ENCODE measurements around the gene KCNA1.

Gene KCNA1

DNA sequence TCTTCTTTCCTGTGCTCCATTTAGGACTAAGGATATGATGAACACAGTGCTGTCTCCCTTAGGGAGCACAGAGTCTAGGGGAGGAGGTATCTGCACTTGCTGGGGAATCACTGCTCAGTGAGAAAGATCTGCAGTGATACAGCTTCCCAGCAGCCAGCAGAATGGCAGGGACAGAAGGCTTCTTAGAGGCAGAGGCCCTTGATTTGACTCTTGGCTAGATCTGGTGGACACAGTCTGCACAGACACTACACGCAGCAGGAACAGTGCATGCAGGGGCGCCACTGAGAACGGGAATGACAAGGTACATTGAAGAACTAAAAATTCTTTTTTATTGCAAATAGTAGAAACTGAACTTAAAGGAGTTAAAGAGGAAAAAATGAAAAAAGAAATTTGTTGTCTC, 51.6 kb downstream of the KCNA1 start:
- no peak for DNase-seq

DNA sequence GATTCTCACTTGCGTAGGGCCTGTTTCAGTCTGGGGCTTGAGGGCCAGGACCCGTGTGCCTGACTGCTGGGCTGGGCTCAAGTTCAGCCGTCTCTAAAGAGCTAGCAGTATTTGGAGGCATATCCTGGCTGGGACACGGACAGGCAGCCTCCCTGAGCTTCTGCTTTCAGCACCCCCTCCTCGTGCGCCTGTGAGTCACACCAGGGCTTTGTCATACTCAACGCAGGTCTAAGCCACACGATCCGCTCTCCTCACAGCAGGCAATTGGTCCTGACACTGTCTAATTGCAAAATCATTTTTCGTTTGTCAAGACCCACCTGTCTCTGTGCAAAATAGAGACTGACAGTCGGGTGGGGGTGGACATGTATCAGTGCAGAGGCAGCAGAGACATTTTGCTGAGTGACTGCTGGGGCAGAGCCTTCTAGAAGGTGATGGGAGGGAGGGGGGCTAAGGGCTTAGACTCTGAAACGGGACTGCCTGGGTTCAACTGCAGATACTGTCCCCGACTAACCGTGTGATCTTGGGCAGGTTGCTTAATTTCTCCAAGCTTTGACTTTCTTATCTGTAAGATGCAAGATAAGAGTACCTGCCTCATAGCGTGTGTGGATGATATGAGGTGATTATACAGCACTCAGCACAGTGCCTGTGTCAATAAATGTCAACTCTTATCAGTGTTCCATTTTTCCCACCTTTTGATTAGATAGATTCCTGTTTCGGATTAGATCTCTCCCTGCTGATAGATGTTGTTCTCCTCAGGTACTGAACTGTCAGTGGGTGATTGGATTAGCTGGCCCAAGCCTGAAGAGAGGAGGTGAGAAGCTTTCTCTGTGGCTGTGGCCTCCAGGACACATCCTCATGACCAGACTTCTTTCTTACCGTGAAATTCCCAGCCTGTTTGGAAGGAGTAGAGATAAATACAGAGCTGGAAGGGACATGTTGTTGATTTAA, 53.1 kb downstream of the KCNA1 start:
- no peak for DNase-seq
